ENCODE data around the gene PCDHA12.
"Not testable (repeated sequence)": the region's sequence is repeated elsewhere in the genome, so short reads cannot be mapped to it uniquely, and the experiment has no call there.

The PCDHA12 gene

GRCh38 chr5:140875085-140876065 lies at the start of gene PCDHA12:
Gene PCDHA12, plus strand, starts transcription at chr5:140875308. Its CDS starts 165 bp downstream, at chr5:140875473.
- no peak for DNase-seq (ENCODE audit: low read depth)

- DNase-seq (ENCODE audit: low read depth): no peak
Observed at GRCh38 chr5:140827704-140828361, 47.3 kb upstream of the PCDHA12 start, which contains the start of gene PCDHA6. Gene PCDHA6, plus strand, starts transcription at chr5:140827960. Its CDS starts 132 bp downstream, at chr5:140828092.

GRCh38 chr5:140828362-140828737 lies 46.8 kb upstream of the PCDHA12 start:
- no peak for DNase-seq (ENCODE audit: low read depth)

- not testable (repeated sequence) for DNase-seq (ENCODE audit: low read depth)
Observed at GRCh38 chr5:140829511-140830501, 45.3 kb upstream of the PCDHA12 start.

GRCh38 chr5:140833993-140834392 lies 41.1 kb upstream of the PCDHA12 start, which contains the start of gene PCDHA7:
Gene PCDHA7, plus strand, starts transcription at chr5:140834269. Its CDS starts 115 bp downstream, at chr5:140834384.
- DNase-seq (ENCODE audit: low read depth): no peak

GRCh38 chr5:140834439-140835008 lies 40.6 kb upstream of the PCDHA12 start:
- not testable (repeated sequence) for DNase-seq (ENCODE audit: low read depth)

GRCh38 chr5:140835622-140836510 lies 39.2 kb upstream of the PCDHA12 start:
- DNase-seq (ENCODE audit: low read depth): no peak

- no peak for DNase-seq (ENCODE audit: low read depth)
Observed at GRCh38 chr5:140840978-140841962, 33.8 kb upstream of the PCDHA12 start, which contains the start of gene PCDHA8. Gene PCDHA8, plus strand, starts transcription at chr5:140841187. Its CDS starts 135 bp downstream, at chr5:140841322.

GRCh38 chr5:140842798-140843733 lies 32.0 kb upstream of the PCDHA12 start:
- no peak for DNase-seq (ENCODE audit: low read depth)

- DNase-seq (ENCODE audit: low read depth): not testable (repeated sequence)
Observed at GRCh38 chr5:140848139-140849102, 26.7 kb upstream of the PCDHA12 start, which contains the start of gene PCDHA9. Gene PCDHA9, plus strand, starts transcription at chr5:140848382. Its CDS starts 114 bp downstream, at chr5:140848496.

GRCh38 chr5:140849831-140850634 lies 25.1 kb upstream of the PCDHA12 start:
- not testable (repeated sequence) for DNase-seq (ENCODE audit: low read depth)

- no peak for DNase-seq (ENCODE audit: low read depth)
Observed at GRCh38 chr5:140855772-140856674, 19.1 kb upstream of the PCDHA12 start, which contains the start of gene PCDHA10. Gene PCDHA10, plus strand, starts transcription at chr5:140855897. Its CDS starts 152 bp downstream, at chr5:140856049.

GRCh38 chr5:140857177-140857986 lies 17.7 kb upstream of the PCDHA12 start:
- DNase-seq (ENCODE audit: low read depth): no peak

- DNase-seq (ENCODE audit: low read depth): no peak
Observed at GRCh38 chr5:140857987-140858240, 17.2 kb upstream of the PCDHA12 start.

Data from stromal cell of bone marrow (primary cell).